PFSK-1 (cell line): ENCODE measurements around the gene FAM120AOS.

Source experiments
- FOXP2 ChIP-seq: optimal IDR thresholded peaks from 2 replicates; pipeline ENCODE3; 2011; ENCODE audit warnings: borderline replicate concordance, control low read depth, inconsistent platforms; ENCODE audit not compliant: insufficient read depth; ENCODE audit errors: extremely low read length, extremely low read depth
- POLR2AphosphoS5 ChIP-seq: IDR thresholded peaks from 2 replicates; pipeline ENCODE4 v1.6.1; 2012; ENCODE audit warnings: low read depth, mild to moderate bottlenecking, control low read depth, low read length, moderate library complexity
- REST ChIP-seq, 2 experiments: IDR thresholded peaks; 2 replicates each; pipeline versions ENCODE4 v1.6.1 to v1.8.0; 2011 to 2012; ENCODE audit warnings: low read depth in 2 of 2, low read length in 2 of 2, control low read depth in 1 of 2, inconsistent platforms in 1 of 2, mild to moderate bottlenecking in 1 of 2, moderate library complexity in 1 of 2; ENCODE audit not compliant: insufficient read depth in 1 of 2
- SIN3A ChIP-seq: IDR thresholded peaks from 2 replicates; pipeline ENCODE4 v1.6.1; 2012; ENCODE audit warnings: mild to moderate bottlenecking, low read length, moderate library complexity, borderline replicate concordance; ENCODE audit not compliant: insufficient read depth
- TAF1 ChIP-seq: IDR thresholded peaks from 2 replicates; pipeline ENCODE4 v1.6.1; 2012; ENCODE audit warnings: low read length, control low read depth, borderline replicate concordance; ENCODE audit not compliant: insufficient read depth

The FAM120AOS gene

GRCh38 chr9:93480262-93480661 lies 26.9 kb upstream of the FAM120AOS start:
- TF ChIP-seq FOXP2 (no peak), SIN3A (no peak), POLR2AphosphoS5 (no peak), REST (IDR thresholded peaks at IDR 0.05; ENCODE audit: insufficient read depth in 1 of 2, low read depth in 2 of 2, low read length in 2 of 2) (no peak), TAF1 (no peak)

- TF ChIP-seq POLR2AphosphoS5: no peak
- no peak for TF ChIP-seq REST (IDR thresholded peaks at IDR 0.05; ENCODE audit: insufficient read depth in 1 of 2, low read depth in 2 of 2, low read length in 2 of 2)
- no peak for TF ChIP-seq FOXP2
- TF ChIP-seq TAF1: no peak
- no peak for TF ChIP-seq SIN3A
These were observed 26.3 kb upstream of the FAM120AOS start for GRCh38 chr9:93479726-93480125.

- no peak for TF ChIP-seq TAF1
These were observed 24.0 kb upstream of the FAM120AOS start for GRCh38 chr9:93477397-93477796.

- no peak for TF ChIP-seq FOXP2
- TF ChIP-seq TAF1: no peak
- no peak for TF ChIP-seq POLR2AphosphoS5
- TF ChIP-seq SIN3A: no peak
- no peak for TF ChIP-seq REST (IDR thresholded peaks at IDR 0.05; ENCODE audit: insufficient read depth in 1 of 2, low read depth in 2 of 2, low read length in 2 of 2)
These were observed 23.5 kb upstream of the FAM120AOS start for GRCh38 chr9:93476924-93477323.

- TF ChIP-seq FOXP2: no peak
- TF ChIP-seq TAF1: no peak
- TF ChIP-seq POLR2AphosphoS5: no peak
- no peak for TF ChIP-seq REST (IDR thresholded peaks at IDR 0.05; ENCODE audit: insufficient read depth in 1 of 2, low read depth in 2 of 2, low read length in 2 of 2)
- no peak for TF ChIP-seq SIN3A
These were observed 22.5 kb upstream of the FAM120AOS start for GRCh38 chr9:93475856-93476255.

GRCh38 chr9:93475108-93475507 lies 21.7 kb upstream of the FAM120AOS start:
- TF ChIP-seq REST (IDR thresholded peaks at IDR 0.05; ENCODE audit: insufficient read depth in 1 of 2, low read depth in 2 of 2, low read length in 2 of 2) (no peak), TAF1 (no peak), SIN3A (no peak), FOXP2 (no peak), POLR2AphosphoS5 (no peak)
